Prostate gland (tissue), 2 donors: ENCODE results near the gene KIAA1755.

Experiments
- CTCF ChIP-seq, 4 experiments: fragments of 200-600 bp in 2 of 4; fragments of 450-650 bp in 2 of 4; sonication (generic) in 2 of 4; IDR thresholded peaks; 1 replicate in 3 of 4; 2 replicates in 1 of 4; pipeline ENCODE4 v1.5.1; 2016 to 2019; ENCODE audit warnings: antibody characterized with exemption in 4 of 4, mild to moderate bottlenecking in 2 of 4, moderate library complexity in 2 of 4
- POLR2AphosphoS5 ChIP-seq: sonication (generic); formaldehyde crosslinking; IDR thresholded peaks from one replicate; pipeline ENCODE4 v1.6.1; 2017; ENCODE audit warnings: antibody characterized with exemption

- TF ChIP-seq CTCF (IDR thresholded peaks at IDR 0.05) (no peak), POLR2AphosphoS5 (no peak)
Observed at GRCh38 chr20:38293491-38294065, 33.0 kb upstream of the KIAA1755 start.
